ENCODE results near the gene HABP4. TPM values are rescaled to one million over a fixed set of nuclear protein-coding genes. Genes with fewer than 3 reads are reported as not detected.

Gene HABP4
- total and polyA plus RNA-seq, 10 of the 15 experiments (the other 5 are each of a cell fraction or from before 2014, with no cell fraction given): 1.6 to 15.4 (median 11.6) TPM

DNA sequence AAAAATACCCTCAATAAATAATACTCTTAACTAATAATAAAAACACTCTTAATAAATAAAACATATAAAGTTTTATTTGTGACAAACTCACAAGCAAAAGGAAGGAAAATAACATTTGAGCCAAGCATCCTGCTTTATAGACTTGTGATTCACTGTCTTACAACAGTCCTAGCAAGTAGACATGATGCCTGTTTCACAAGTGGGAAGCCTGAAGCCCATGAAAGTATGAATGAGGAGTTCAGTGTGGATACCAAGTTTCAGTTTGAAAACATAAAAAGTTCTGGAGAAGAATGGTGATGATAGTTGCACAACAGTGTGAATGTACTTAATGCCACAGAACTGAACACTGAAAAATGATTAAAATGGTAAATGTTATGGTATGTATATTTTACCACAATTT lies 10.9 kb downstream of the HABP4 start:
- no peak overlapping the region for H2AFZ ChIP-seq (ENCODE audit: control insufficient read depth, low read depth, low read length)
- in situ Hi-C loops (cut with MboI) (no loop called here), intact Hi-C loops (cut with micrococcal nuclease; ENCODE audit: unreplicated experiment) (no loop called here)
- H3K79me2 ChIP-seq (ENCODE audit: control insufficient read depth, insufficient read depth, low read length): no peaks in the 10 kb centered on the region
- H3K9ac ChIP-seq (ENCODE audit: control insufficient read depth, insufficient read depth, low read length): no peak overlapping the region
- POLR2A ChIA-PET: interaction anchor here (0.6 kb wide), 1 partner anchor 164 kb away, joined by 3 read pairs; no protein-coding TSS in a partner anchor
- H3K27me3 ChIP-seq (replicated peaks in 1 of 2; ENCODE audit: control insufficient read depth in 2 of 2, insufficient read depth in 2 of 2, low read length in 1 of 2): no peaks in the 10 kb centered on the region
- RAD21 ChIA-PET (ENCODE audit: unreplicated experiment): no interaction called here
- no peaks in the 10 kb centered on the region for H3K4me1 ChIP-seq (ENCODE audit: control insufficient read depth, insufficient read depth, low read length)
- no peak overlapping the region for H3K4me2 ChIP-seq (ENCODE audit: control insufficient read depth, insufficient read depth)
- no peak overlapping the region for H3K4me3 ChIP-seq
- no peak for ATAC-seq
- no peak for FAIRE-seq
- no peak for DNase-seq (ENCODE audit: low read depth, low spot score)
- no TSS peak for BruUV-seq (replicated peaks)
- SMC1A ChIA-PET (ENCODE audit: uncharacterized antibody, unreplicated experiment): no interaction called here
- no peaks in the 10 kb centered on the region for H3K36me3 ChIP-seq (ENCODE audit: control insufficient read depth in 2 of 2, insufficient read depth in 2 of 2, low read length in 1 of 2)
- no peaks in the 10 kb centered on the region for H4K20me1 ChIP-seq (ENCODE audit: control insufficient read depth, insufficient read depth)
- CTCF ChIA-PET: no interaction called here
- H3K9me3 ChIP-seq (replicated peaks; ENCODE audit: control insufficient read depth, insufficient read depth, low read length): no peaks in the 10 kb centered on the region
- H3K27ac ChIP-seq (ENCODE audit: control insufficient read depth, insufficient read depth): no peak overlapping the region
- TF ChIP-seq BACH1 (IDR thresholded peaks at IDR 0.05; ENCODE audit: borderline replicate concordance): no peak
- TF ChIP-seq SIN3A (IDR thresholded peaks at IDR 0.05; ENCODE audit: low read depth, low read length): no peak
- TF ChIP-seq ZNF592 (IDR thresholded peaks at IDR 0.05): no peak
- TF ChIP-seq EED (IDR thresholded peaks at IDR 0.05; ENCODE audit: low read depth): no peak
- TF ChIP-seq MLLT1 (IDR thresholded peaks at IDR 0.05): no peak
- TF ChIP-seq, protein P1, sequence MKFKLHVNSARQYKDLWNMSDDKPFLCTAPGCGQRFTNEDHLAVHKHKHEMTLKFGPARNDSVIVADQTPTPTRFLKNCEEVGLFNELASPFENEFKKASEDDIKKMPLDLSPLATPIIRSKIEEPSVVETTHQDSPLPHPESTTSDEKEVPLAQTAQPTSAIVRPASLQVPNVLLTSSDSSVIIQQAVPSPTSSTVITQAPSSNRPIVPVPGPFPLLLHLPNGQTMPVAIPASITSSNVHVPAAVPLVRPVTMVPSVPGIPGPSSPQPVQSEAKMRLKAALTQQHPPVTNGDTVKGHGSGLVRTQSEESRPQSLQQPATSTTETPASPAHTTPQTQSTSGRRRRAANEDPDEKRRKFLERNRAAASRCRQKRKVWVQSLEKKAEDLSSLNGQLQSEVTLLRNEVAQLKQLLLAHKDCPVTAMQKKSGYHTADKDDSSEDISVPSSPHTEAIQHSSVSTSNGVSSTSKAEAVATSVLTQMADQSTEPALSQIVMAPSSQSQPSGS (IDR thresholded peaks at IDR 0.05; ENCODE audit: low read length): no peak
- TF ChIP-seq, protein P2, sequence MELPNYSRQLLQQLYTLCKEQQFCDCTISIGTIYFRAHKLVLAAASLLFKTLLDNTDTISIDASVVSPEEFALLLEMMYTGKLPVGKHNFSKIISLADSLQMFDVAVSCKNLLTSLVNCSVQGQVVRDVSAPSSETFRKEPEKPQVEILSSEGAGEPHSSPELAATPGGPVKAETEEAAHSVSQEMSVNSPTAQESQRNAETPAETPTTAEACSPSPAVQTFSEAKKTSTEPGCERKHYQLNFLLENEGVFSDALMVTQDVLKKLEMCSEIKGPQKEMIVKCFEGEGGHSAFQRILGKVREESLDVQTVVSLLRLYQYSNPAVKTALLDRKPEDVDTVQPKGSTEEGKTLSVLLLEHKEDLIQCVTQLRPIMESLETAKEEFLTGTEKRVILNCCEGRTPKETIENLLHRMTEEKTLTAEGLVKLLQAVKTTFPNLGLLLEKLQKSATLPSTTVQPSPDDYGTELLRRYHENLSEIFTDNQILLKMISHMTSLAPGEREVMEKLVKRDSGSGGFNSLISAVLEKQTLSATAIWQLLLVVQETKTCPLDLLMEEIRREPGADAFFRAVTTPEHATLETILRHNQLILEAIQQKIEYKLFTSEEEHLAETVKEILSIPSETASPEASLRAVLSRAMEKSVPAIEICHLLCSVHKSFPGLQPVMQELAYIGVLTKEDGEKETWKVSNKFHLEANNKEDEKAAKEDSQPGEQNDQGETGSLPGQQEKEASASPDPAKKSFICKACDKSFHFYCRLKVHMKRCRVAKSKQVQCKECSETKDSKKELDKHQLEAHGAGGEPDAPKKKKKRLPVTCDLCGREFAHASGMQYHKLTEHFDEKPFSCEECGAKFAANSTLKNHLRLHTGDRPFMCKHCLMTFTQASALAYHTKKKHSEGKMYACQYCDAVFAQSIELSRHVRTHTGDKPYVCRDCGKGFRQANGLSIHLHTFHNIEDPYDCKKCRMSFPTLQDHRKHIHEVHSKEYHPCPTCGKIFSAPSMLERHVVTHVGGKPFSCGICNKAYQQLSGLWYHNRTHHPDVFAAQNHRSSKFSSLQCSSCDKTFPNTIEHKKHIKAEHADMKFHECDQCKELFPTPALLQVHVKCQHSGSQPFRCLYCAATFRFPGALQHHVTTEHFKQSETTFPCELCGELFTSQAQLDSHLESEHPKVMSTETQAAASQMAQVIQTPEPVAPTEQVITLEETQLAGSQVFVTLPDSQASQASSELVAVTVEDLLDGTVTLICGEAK (IDR thresholded peaks at IDR 0.05; ENCODE audit: borderline replicate concordance): no peak

Measured in GM12878 (cell line).